Inferior parietal cortex (tissue), 1 donor: ENCODE measurements around the gene WWOX.

Experiments
- DNase-seq: peaks from one replicate; pipeline ENCODE4 v3.0.0-alpha.2; 2016; ENCODE audit errors: extremely low spot score

The WWOX gene

DNA sequence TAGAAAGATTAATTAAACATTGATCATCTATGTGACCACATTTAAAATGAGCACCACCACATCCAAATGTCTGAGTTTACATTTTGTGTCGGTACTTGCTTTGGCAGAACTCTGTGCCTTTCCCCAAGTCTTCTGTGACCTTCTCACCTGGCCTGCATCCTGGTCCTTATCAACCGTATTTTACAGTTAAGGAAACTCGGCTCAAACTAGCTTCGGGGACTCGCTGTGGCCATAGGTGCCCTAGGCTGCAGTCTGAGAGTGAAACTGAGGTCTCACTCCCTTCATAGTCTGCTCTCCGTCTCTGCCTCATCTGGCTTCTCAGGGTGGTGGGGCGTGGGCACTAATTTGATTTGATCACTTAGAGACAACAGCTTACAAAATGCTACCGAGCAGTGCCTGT lies 555.5 kb downstream of the WWOX start:
- no peak for DNase-seq

GRCh38 chr16:78655331-78656113 lies 556.1 kb downstream of the WWOX start:
- no peak for DNase-seq

DNA sequence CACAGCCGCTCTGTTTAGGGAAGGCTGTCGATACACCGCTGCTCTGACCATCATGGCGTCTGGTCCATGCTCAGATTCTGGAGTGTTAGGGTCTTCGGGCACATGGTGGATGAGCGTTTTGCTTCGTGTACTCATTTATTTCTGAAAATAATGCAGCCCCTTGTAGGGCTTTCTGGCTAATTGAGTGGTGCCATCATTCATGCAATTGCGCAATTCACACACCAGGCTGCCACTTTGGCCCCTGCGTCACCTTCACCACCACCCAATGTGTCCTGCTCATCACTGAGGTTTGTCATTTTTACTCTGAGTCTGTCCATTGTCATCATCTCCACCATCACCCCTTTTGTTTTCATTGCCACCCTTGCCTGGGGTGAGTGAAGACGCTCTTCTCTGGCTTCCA lies 557.4 kb downstream of the WWOX start:
- no peak for DNase-seq

- no peak for DNase-seq
These were observed 559.8 kb downstream of the WWOX start for GRCh38 chr16:78659216-78659615.

GRCh38 chr16:78659668-78660217 lies 560.3 kb downstream of the WWOX start:
- no peak for DNase-seq

GRCh38 chr16:78660795-78661194 lies 561.3 kb downstream of the WWOX start:
- DNase-seq: no peak

GRCh38 chr16:78663690-78664089 lies 564.2 kb downstream of the WWOX start:
- no peak for DNase-seq

DNA sequence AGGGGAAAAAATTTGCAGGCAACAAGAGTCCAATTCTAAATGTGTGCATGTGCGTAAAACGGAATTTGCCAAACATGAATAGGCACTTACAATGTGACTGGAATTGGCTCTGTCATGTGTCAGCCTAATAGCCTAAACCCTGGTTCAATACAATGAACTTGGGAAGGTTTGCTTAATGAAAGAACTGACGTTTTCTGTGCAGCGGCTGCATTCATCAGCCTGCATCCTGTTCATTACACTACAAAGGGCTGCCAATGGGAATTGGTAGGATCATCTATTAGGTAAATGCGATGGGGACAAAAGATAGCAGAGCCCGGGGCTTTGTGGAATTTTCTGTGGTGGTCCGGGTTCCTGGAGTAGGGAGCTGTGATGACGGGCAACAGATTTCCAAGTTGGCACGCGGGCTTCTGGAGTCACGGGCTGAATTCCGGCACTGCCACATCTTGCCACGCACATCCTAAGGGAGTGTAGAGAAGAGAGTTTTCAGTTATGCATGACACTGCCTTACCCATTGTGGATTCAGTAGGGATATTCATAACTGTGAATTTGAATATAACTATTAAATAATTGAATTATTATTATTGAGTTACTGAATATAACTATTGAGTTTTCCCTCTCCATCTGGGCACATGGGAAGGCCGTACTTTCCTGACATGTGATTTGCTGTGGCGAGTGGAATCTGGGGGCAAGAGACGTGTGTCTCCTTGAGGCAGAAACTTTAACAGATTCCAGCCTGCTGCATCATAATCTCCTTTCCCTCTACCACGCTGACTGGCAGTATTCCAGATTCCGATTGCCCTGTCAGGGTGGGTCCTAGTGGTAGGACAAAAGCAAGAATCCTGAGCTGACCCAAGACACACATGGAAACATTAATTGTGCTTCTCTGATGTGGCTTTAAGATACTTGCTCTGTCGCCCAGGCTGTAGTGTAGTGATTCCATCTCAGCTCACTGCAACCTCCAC lies 565.6 kb downstream of the WWOX start:
- no peak for DNase-seq

GRCh38 chr16:78666318-78666717 lies 566.9 kb downstream of the WWOX start:
- no peak for DNase-seq

GRCh38 chr16:78667675-78668074 lies 568.2 kb downstream of the WWOX start:
- DNase-seq: no peak

DNA sequence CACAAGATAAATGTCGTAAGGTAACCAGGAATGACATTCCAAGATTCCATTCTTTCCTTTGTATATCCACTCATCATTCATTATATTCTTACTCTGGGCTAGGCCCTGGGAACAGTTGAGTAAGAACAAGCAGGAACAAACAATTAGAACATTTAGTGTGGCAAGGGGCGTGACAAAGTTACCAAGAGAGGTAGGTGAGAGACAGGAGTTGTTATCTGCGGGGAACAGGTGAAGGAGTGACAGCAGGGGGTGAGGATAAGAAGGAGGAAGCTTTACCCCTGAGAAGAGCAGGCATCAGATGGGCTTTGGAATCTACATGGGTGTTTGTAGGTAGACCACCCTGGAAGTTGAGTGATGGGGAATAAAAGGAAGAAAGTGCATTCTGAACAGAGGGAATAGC lies 568.9 kb downstream of the WWOX start:
- DNase-seq: no peak

- no peak for DNase-seq
These were observed 570.5 kb downstream of the WWOX start for GRCh38 chr16:78669994-78670393.

- no peak for DNase-seq
These were observed 573.5 kb downstream of the WWOX start for GRCh38 chr16:78672779-78673556.

- no peak for DNase-seq
These were observed 574.4 kb downstream of the WWOX start for GRCh38 chr16:78673884-78674283.

- DNase-seq: no peak
These were observed 575.9 kb downstream of the WWOX start for GRCh38 chr16:78675312-78675711.

DNA sequence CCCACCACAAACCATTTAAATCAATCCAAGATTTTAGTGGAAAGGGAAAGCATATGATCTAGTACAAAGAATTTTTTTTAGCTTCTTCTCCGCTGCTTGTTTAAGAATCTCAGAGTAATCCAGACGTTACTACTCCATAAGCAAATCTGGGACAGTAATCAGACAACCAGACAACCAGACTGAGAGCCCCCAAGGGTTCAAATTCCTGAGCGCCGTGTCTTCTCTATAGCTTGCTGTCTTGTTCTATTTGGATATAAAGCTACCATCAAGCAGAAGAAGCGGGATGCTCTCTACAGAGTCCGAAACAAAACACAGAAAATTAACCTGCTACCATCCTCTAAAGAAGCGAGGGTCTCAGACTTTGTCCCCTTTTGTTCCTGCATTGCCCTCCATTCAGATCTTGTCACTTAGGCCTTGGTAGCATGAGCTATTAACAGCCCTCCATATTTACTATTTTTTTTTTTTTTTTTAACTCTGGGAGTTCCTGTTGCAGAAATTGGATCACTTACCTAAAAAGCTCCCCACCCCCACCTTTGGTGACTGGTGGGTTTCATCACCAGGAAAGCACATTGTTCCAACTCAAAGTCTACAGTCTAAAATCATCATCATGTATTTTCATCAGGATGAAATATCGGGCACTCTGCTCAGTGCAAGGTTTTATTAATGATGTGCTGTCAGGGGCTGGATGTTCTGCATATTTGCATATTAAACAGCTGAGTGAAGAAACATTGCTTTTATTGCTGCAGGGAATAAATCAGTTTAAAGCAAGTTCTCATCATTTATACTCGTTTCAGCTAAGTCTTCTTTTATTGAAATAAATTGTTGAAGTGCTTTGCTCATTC lies 576.7 kb downstream of the WWOX start:
- no peak for DNase-seq

GRCh38 chr16:78677181-78677731 lies 577.8 kb downstream of the WWOX start:
- no peak for DNase-seq

DNA sequence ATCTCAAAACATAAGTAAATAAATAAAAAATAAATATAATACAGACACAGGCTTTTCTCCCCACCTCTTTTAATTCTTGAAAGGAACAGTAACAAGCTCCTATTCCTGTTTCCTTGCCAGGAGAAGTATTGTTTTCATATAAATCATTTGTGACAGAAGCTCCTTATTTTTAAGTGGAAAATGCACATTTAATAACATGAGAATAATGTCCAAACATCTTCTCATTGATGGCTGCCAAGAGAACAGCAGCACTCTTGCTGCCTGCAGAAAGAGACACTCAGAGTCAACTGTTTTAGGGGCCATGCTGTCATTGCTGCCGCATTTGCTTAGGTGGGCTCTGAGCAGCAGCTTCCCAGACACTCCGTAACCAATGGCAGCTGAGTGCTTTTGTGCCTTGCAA lies 580.1 kb downstream of the WWOX start:
- DNase-seq: no peak

DNA sequence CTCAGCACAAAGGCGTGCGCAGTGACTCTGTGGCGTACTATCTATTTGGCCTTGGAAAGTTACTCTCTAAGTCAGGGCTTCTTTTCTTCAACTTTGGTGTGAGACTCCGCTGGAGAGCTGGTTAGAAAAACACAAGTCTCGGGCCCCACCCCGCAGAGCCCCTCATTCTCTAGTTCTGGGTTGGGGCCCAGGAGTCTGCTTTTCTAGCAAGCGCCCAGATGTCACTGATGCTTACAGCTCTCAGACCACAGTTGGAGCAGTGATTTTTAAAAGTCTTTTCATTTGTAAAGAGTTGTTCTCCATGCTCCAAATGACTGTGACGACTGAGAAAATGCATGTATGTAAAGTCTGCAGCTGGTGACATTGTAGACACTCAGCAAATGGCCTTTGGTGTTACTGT lies 582.3 kb downstream of the WWOX start:
- no peak for DNase-seq

GRCh38 chr16:78684030-78684611 lies 584.7 kb downstream of the WWOX start:
- no peak for DNase-seq
